22Rv1 (cell line): ENCODE results near the gene CIB4.

Experiments
- ZFX ChIP-seq: fragments of 450-650 bp; IDR thresholded peaks from 2 replicates; pipeline ENCODE4 v1.6.1; 2017; ENCODE audit warnings: antibody characterized with exemption, borderline replicate concordance
- TF ChIP-seq, protein P1 (sequence below): fragments of 450-650 bp; IDR thresholded peaks from 2 replicates; pipeline ENCODE4 v1.5.1; 2017; ENCODE audit warnings: mild to moderate bottlenecking

DNA sequence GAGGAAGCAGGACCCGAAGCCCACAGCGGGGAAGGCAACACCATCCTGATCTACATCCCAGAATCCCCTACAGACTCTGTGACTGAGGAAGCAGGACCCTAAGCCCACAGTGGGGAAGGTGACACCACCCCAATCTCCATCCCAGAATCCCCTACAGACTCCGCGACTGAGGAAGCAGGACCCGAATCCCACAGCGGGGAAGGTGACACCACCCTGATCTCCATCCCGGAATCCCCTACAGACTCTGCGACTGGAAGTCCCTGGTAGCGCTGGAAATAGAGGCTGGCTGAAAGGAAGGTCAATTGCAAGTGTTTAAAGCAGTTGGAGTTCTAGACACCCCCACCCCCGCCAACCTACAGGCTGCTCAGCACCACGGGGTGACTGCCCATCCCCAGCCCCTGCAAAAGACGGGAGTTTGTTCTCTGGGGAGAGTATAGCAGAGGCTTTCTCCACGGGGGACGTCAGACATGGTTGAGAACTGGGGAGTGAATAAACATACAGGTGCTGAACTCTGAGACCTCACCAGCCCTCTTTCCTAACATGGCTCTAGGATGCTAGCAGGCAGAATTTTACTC lies 21.0 kb downstream of the CIB4 start:
- TF ChIP-seq, protein P1, sequence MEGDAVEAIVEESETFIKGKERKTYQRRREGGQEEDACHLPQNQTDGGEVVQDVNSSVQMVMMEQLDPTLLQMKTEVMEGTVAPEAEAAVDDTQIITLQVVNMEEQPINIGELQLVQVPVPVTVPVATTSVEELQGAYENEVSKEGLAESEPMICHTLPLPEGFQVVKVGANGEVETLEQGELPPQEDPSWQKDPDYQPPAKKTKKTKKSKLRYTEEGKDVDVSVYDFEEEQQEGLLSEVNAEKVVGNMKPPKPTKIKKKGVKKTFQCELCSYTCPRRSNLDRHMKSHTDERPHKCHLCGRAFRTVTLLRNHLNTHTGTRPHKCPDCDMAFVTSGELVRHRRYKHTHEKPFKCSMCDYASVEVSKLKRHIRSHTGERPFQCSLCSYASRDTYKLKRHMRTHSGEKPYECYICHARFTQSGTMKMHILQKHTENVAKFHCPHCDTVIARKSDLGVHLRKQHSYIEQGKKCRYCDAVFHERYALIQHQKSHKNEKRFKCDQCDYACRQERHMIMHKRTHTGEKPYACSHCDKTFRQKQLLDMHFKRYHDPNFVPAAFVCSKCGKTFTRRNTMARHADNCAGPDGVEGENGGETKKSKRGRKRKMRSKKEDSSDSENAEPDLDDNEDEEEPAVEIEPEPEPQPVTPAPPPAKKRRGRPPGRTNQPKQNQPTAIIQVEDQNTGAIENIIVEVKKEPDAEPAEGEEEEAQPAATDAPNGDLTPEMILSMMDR = no peak
- TF ChIP-seq ZFX = no peak
